HEK293T (cell line): ENCODE results near the gene ADAMTS3.

Experiments
- CTCF ChIA-PET: fragments of 350-600 bp; formaldehyde crosslinking; extraction: SDS; loops from one replicate; lab custom pipeline; 2021; ENCODE audit warnings: antibody characterized with exemption, inconsistent platforms; lab: Yijun Ruan, JAX
- POLR2A ChIA-PET: fragments of 350-600 bp; formaldehyde crosslinking; extraction: SDS; loops from one replicate; lab custom pipeline; 2020; ENCODE audit warnings: antibody characterized with exemption, inconsistent platforms; lab: Yijun Ruan, JAX
- DNase-seq: peaks from one replicate; pipeline ENCODE4 v3.0.0; 2012; ENCODE audit warnings: mixed read lengths; ENCODE audit errors: extremely low spot score
- ARNT ChIP-seq: fragments of 450-650 bp; IDR thresholded peaks from 2 replicates; pipeline ENCODE4 v1.6.1; 2017; ENCODE audit warnings: mild to moderate bottlenecking
- BHLHE40 ChIP-seq: fragments of 450-650 bp; IDR thresholded peaks from 2 replicates; pipeline ENCODE4 v1.6.1; 2016; ENCODE audit warnings: mild to moderate bottlenecking, moderate library complexity, borderline replicate concordance
- CTBP1 ChIP-seq: fragments of 450-650 bp; IDR thresholded peaks from 2 replicates; pipeline ENCODE4 v1.6.1; 2016; ENCODE audit warnings: borderline replicate concordance
- ELF4 ChIP-seq: fragments of 450-650 bp; IDR thresholded peaks from 2 replicates; pipeline ENCODE4 v1.6.1; 2017; ENCODE audit warnings: antibody characterized with exemption
- FOXA1 ChIP-seq: fragments of 450-650 bp; IDR thresholded peaks from 2 replicates; pipeline ENCODE4 v1.6.1; 2016; ENCODE audit warnings: mild to moderate bottlenecking
- FOXK2 ChIP-seq: fragments of 450-650 bp; IDR thresholded peaks from 2 replicates; pipeline ENCODE4 v1.6.1; 2016; ENCODE audit warnings: mild to moderate bottlenecking
- FOXM1 ChIP-seq: fragments of 450-650 bp; IDR thresholded peaks from 2 replicates; pipeline ENCODE4 v1.6.1; 2017; ENCODE audit warnings: mild to moderate bottlenecking, borderline replicate concordance
- HDGF ChIP-seq: fragments of 450-650 bp; IDR thresholded peaks from 2 replicates; pipeline ENCODE4 v1.6.1; 2017; ENCODE audit warnings: antibody characterized with exemption, borderline replicate concordance
- L3MBTL2 ChIP-seq: fragments of 450-650 bp; conservative IDR thresholded peaks from 2 replicates; pipeline ENCODE4 v1.6.1; 2016; ENCODE audit warnings: mild to moderate bottlenecking
- LEF1 ChIP-seq: fragments of 450-650 bp; IDR thresholded peaks from 2 replicates; pipeline ENCODE4 v1.6.1; 2017; ENCODE audit warnings: mild to moderate bottlenecking, borderline replicate concordance
- NFRKB ChIP-seq: fragments of 450-650 bp; IDR thresholded peaks from 2 replicates; pipeline ENCODE4 v1.6.1; 2016; ENCODE audit warnings: mild to moderate bottlenecking, moderate library complexity
- SP1 ChIP-seq: fragments of 450-650 bp; IDR thresholded peaks from 2 replicates; pipeline ENCODE4 v1.6.1; 2017
- SUZ12 ChIP-seq: fragments of 450-650 bp; IDR thresholded peaks from 2 replicates; pipeline ENCODE4 v1.6.1; 2016; ENCODE audit warnings: mild to moderate bottlenecking
- TARDBP ChIP-seq: fragments of 450-650 bp; IDR thresholded peaks from 2 replicates; pipeline ENCODE4 v1.6.1; 2016
- ZNF384 ChIP-seq: fragments of 450-650 bp; IDR thresholded peaks from 2 replicates; pipeline ENCODE4 v1.6.1; 2016
- TF ChIP-seq, protein P1 (sequence below): fragments of 450-650 bp; IDR thresholded peaks from 2 replicates; pipeline ENCODE4 v1.6.1; 2016

ADAMTS3 gene

DNA sequence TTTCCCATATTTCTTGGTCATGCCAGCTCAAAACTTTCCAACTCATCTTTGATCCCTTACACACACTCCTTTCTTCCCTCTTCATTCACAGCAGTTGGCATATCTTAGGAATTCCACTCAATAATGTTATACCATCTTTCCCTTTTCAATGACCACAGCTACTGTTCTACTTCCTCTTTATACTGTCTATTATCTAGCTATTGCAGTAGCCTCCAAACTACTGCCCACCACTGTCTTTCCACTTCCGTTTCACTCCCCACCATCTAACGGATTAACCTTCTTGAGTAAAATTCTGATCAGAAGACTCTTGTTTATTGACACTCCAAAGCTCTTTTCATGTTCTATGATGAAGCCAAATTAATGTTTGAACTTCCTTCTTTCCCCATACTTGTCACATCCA lies 55.8 kb downstream of the ADAMTS3 start:
- CTCF ChIA-PET = no interaction called here
- DNase-seq = no peak
- POLR2A ChIA-PET = no interaction called here
- no peak for TF ChIP-seq HDGF
- TF ChIP-seq BHLHE40 = no peak
- TF ChIP-seq SP1 = no peak

- ChIA-PET CTCF (no interaction called here), POLR2A (no interaction called here)
- no peak for TF ChIP-seq HDGF
- TF ChIP-seq CTBP1 = no peak
- no peak for TF ChIP-seq ARNT
- TF ChIP-seq ELF4 = no peak
- no peak for TF ChIP-seq L3MBTL2
- TF ChIP-seq NFRKB = no peak
- no peak for TF ChIP-seq SUZ12
- TF ChIP-seq LEF1 = no peak
- TF ChIP-seq FOXM1 = no peak
- TF ChIP-seq FOXA1 = no peak
- TF ChIP-seq SP1 = no peak
- no peak for TF ChIP-seq FOXK2
- TF ChIP-seq TARDBP = no peak
- TF ChIP-seq ZNF384 = no peak
- TF ChIP-seq, protein P1, sequence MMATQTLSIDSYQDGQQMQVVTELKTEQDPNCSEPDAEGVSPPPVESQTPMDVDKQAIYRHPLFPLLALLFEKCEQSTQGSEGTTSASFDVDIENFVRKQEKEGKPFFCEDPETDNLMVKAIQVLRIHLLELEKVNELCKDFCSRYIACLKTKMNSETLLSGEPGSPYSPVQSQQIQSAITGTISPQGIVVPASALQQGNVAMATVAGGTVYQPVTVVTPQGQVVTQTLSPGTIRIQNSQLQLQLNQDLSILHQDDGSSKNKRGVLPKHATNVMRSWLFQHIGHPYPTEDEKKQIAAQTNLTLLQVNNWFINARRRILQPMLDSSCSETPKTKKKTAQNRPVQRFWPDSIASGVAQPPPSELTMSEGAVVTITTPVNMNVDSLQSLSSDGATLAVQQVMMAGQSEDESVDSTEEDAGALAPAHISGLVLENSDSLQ = no peak
- no peak for DNase-seq
Observed at GRCh38 chr4:72507860-72508419, 61.1 kb downstream of the ADAMTS3 start.

GRCh38 chr4:72507167-72507566 lies 61.9 kb downstream of the ADAMTS3 start:
- ChIA-PET POLR2A (no interaction called here), CTCF (no interaction called here)
- DNase-seq = no peak
- TF ChIP-seq CTBP1 (no peak), FOXA1 (no peak), LEF1 (no peak), FOXK2 (no peak), SP1 (no peak), HDGF (no peak), BHLHE40 (no peak), FOXM1 (no peak), NFRKB (no peak), TARDBP (no peak), ARNT (no peak)

DNA sequence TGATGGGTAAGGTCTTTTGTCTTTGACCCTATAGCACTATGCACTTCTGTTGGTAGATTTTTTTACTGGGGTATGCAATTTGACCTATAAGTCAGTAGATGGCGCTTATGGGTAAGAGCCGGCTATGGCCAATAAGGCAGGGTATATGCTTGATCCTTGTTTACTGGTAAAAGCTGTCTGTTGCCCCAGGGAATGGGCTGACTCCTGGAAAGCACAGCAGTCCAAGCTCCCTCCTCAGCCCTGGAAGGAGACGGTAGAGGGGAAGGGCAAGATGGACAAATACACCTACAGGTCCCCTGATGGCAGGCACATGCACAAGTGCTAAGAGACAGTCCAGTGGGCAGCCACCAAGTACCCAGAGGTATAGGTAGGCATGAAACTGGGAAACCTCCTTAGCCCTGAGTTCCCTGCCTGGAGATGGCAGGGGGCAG lies 63.7 kb downstream of the ADAMTS3 start:
- TF ChIP-seq LEF1 (no peak), FOXM1 (no peak), CTBP1 (no peak), FOXA1 (no peak), FOXK2 (no peak), HDGF (no peak), ZNF384 (no peak), NFRKB (no peak), SP1 (no peak), ELF4 (no peak), SUZ12 (no peak), L3MBTL2 (no peak), BHLHE40 (no peak), TARDBP (no peak), ARNT (no peak)
- peak; percentile 60 for DNase-seq
- CTCF ChIA-PET = interaction anchor here (0.6 to 1.5 kb wide), 3 partner anchors 17 to 75 kb away, joined by 3 to 6 read pairs (median 3); no protein-coding TSS in a partner anchor
- POLR2A ChIA-PET = no interaction called here

DNA sequence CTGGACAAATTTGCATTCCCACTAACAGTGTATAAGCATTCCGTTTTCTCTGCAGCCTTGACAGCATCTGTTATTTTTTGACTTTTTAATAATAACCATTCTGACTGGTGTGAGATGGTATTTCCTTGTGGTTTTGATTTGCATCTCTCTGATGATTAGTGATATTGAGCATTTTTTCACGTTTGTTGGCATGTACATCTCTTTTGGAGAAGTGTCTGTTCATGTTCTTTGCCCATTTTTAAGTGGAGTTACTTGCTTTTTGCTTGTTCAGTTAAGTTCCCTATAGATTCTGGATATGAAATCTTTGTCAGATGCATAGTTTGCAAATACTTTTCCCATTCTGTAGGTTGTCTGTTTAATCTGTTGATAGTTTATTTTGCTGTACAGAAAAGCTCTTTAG lies 68.8 kb downstream of the ADAMTS3 start:
- ChIA-PET POLR2A (no interaction called here), CTCF (no interaction called here)
- TF ChIP-seq ELF4 (no peak), SP1 (no peak), TARDBP (no peak), FOXM1 (no peak), FOXA1 (no peak), ZNF384 (no peak), LEF1 (no peak), SUZ12 (no peak), NFRKB (no peak), BHLHE40 (no peak), HDGF (no peak), CTBP1 (no peak)
- TF ChIP-seq, protein P1 = no peak
- no peak for DNase-seq

- no peak for DNase-seq
- TF ChIP-seq ZNF384 = no peak
- TF ChIP-seq LEF1 = no peak
- no peak for TF ChIP-seq SUZ12
- TF ChIP-seq CTBP1 = no peak
- TF ChIP-seq FOXA1 = no peak
- no peak for TF ChIP-seq L3MBTL2
- TF ChIP-seq FOXK2 = no peak
- TF ChIP-seq ELF4 = no peak
- TF ChIP-seq SP1 = no peak
- TF ChIP-seq, protein P1 = no peak
- no peak for TF ChIP-seq TARDBP
- no peak for TF ChIP-seq NFRKB
- TF ChIP-seq BHLHE40 = no peak
- TF ChIP-seq FOXM1 = no peak
- POLR2A ChIA-PET = no interaction called here
- CTCF ChIA-PET = no interaction called here
Observed at GRCh38 chr4:72496119-72496518, 72.9 kb downstream of the ADAMTS3 start.
